NCI-H2107 treated with DMSO at 0.1 percent for 48 hours (cell line): ENCODE measurements around the gene LEKR1.
"Not testable (repeated sequence)": the region's sequence is repeated elsewhere in the genome, so short reads cannot be mapped to it uniquely, and the experiment has no call there.

ENCODE experiments used
- DNase-seq: peaks from one replicate; lab custom pipeline; 2025; ENCODE audit not compliant: unreplicated experiment; lab: John Stamatoyannopoulos, UW

LEKR1 gene

GRCh38 chr3:156826144-156826895 is at the start of gene LEKR1:
Gene LEKR1 (plus strand): TSS chr3:156826353. CDS start chr3:156829330, 2,977 bp downstream.
- DNase-seq: peak; percentile 71

GRCh38 chr3:156776871-156777270 is 49.3 kb upstream of the LEKR1 start:
- no peak for DNase-seq

GRCh38 chr3:156781310-156782230 is 44.6 kb upstream of the LEKR1 start:
- DNase-seq: no peak

- no peak for DNase-seq
These were observed 43.8 kb upstream of the LEKR1 start for GRCh38 chr3:156782319-156782718.

- no peak for DNase-seq
These were observed 43.2 kb upstream of the LEKR1 start for GRCh38 chr3:156782921-156783320.

- DNase-seq: no peak
These were observed 39.2 kb upstream of the LEKR1 start for GRCh38 chr3:156787001-156787400.

- no peak for DNase-seq
These were observed 38.1 kb upstream of the LEKR1 start for GRCh38 chr3:156787926-156788663.

GRCh38 chr3:156788846-156789245 is 37.3 kb upstream of the LEKR1 start:
- DNase-seq: no peak

GRCh38 chr3:156790156-156790555 is 36.0 kb upstream of the LEKR1 start:
- no peak for DNase-seq

GRCh38 chr3:156792114-156792513 is 34.0 kb upstream of the LEKR1 start:
- DNase-seq: no peak

GRCh38 chr3:156792536-156792935 is 33.6 kb upstream of the LEKR1 start:
- DNase-seq: no peak

- no peak for DNase-seq
These were observed 33.2 kb upstream of the LEKR1 start for GRCh38 chr3:156792945-156793344.

GRCh38 chr3:156793400-156793799 is 32.8 kb upstream of the LEKR1 start:
- DNase-seq: no peak

GRCh38 chr3:156793851-156794250 is 32.3 kb upstream of the LEKR1 start:
- DNase-seq: no peak

GRCh38 chr3:156795890-156796481 is 30.2 kb upstream of the LEKR1 start:
- peak; percentile 51 for DNase-seq

- DNase-seq: no peak
These were observed 28.8 kb upstream of the LEKR1 start for GRCh38 chr3:156797368-156797767.

- not testable (repeated sequence) for DNase-seq
These were observed 25.9 kb upstream of the LEKR1 start for GRCh38 chr3:156800287-156800686.

- no peak for DNase-seq
These were observed 24.4 kb upstream of the LEKR1 start for GRCh38 chr3:156801746-156802145.

GRCh38 chr3:156802821-156803606 is 23.1 kb upstream of the LEKR1 start:
- DNase-seq: no peak
